Heart right ventricle (tissue), 16 donors: ENCODE measurements around the gene CCP110. TPM values are rescaled to one million over a fixed set of nuclear protein-coding genes. Genes with fewer than 3 reads are reported as not detected.

Source experiments
- ATAC-seq, 8 donors: fragments of 200-7000 bp; cut with Tn5 transposase; one replicate each; pipeline ENCODE4 v1.9.1; 2020; ENCODE audit warnings: mild to moderate bottlenecking in 8 of 8, moderate library complexity in 8 of 8, moderate number of reproducible peaks in 1 of 8
- DNase-seq, 2 donors: peaks; one replicate each; pipeline ENCODE4 v3.0.0-alpha.2; 2020
- H3K27ac ChIP-seq, 10 donors: fragments of 200-600 bp; sonication (generic) in 2 of 10; one replicate each; pipeline versions ENCODE4 v1.5.0 to v1.8.0; 2020 to 2022; ENCODE audit warnings: mild to moderate bottlenecking in 3 of 10
- H3K27me3 ChIP-seq, 7 donors: fragments of 200-600 bp; one replicate each; pipeline ENCODE4 v1.8.0; 2021 to 2022; ENCODE audit warnings: mild to moderate bottlenecking in 2 of 7
- H3K36me3 ChIP-seq, 9 donors: fragments of 200-600 bp; sonication (generic) in 1 of 9; one replicate each; pipeline versions ENCODE4 v1.5.0 to v1.8.0; 2020 to 2022; ENCODE audit warnings: mild to moderate bottlenecking in 2 of 9
- H3K4me1 ChIP-seq, 9 donors: fragments of 200-600 bp; sonication (generic) in 1 of 9; one replicate each; pipeline versions ENCODE4 v1.5.0 to v1.8.0; 2020 to 2022; ENCODE audit warnings: mild to moderate bottlenecking in 4 of 9
- H3K4me3 ChIP-seq, 10 donors: fragments of 200-600 bp; sonication (generic) in 2 of 10; one replicate each; pipeline versions ENCODE4 v1.5.0 to v1.8.0; 2020 to 2022; ENCODE audit warnings: mild to moderate bottlenecking in 7 of 10, moderate library complexity in 2 of 10
- H3K9me3 ChIP-seq, 11 donors: fragments of 200-600 bp in 10 of 11; sonication (generic) in 2 of 11; one replicate each; pipeline versions ENCODE4 v1.5.0 to v1.8.0; 2013 to 2022; ENCODE audit warnings: mild to moderate bottlenecking in 2 of 11, control low read depth in 1 of 11, moderate library complexity in 1 of 11
- CTCF ChIP-seq, 9 donors: fragments of 200-600 bp; sonication (generic) in 2 of 9; IDR thresholded peaks; one replicate each; pipeline versions ENCODE4 v1.5.0 to v1.8.0; 2021 to 2022; ENCODE audit warnings: antibody characterized with exemption in 9 of 9, mild to moderate bottlenecking in 5 of 9, moderate library complexity in 1 of 9
- WGBS, 2 donors: extraction: QIAGEN DNeasy Blood & Tissue Kit; methylation state at CpG; one replicate each; pipeline ENCODE4 v1.1.7; 2013; ENCODE audit warnings: inconsistent platforms in 1 of 2; 5-methylcytosine and 5-hydroxymethylcytosine counted together
- intact Hi-C, 10 donors: fragments of 100-400 bp; cut with DNase I; formaldehyde crosslinking; loops; one replicate each; pipeline versions ENCODE4 v1.11.1 to v1.14.2; 2022
- polyA plus RNA-seq, 2 donors: library from polyadenylated mRNA; stranded (reverse); fragments of 200-250 nt; gene quantifications; one replicate each; pipeline ENCODE4 v1.2.3, GENCODE V29; 2013
- total RNA-seq, 10 donors: library from RNA; stranded (reverse); fragmentation: NEBNext Ultra II Directional in 3 of 10; extraction: Animal tissue kit (Norgen Biotek cat#: 25700) in 3 of 10; gene quantifications; one replicate each; pipeline versions ENCODE4 v1.2.1 to v1.2.4, GENCODE V29; 2021 to 2023
- donor health status: Arrhythmogenic right ventricular cardiomyopathy.
- donor health status: ischemic (EF 13 %, LVEDD 7.1; RV severe dilation, severe dysfunction).
- donor health status: healthy with polysubstance abuse.
- donor health status: DM: no; HTN: yes; CAD: no.
- donor health status: DM: no; HTN: no; CAD: no.
- donor health status: ischemic (EF 25% LVEDD 6.9; RV normal size, moderate dysfunction).
- donor health status: ischemic (EF 25% LVEDD 5.7; RV mildly dilated, moderate dysfunction).
- donor health status: healthy.
- donor health status: DM: yes; HTN: yes; CAD: no.
- donor health status: Ischemic cardiomyopathy.
- donor health status: ischemic (EF 35%, LVEDD 5.7; RV mildly dilated, moderate dysfunction).
- donor health status: nonischemic (EF 11% LVEDD 7.7; RV severe dilation, severe dysfunction).
- donor health status: DM: yes; HTN: yes; CAD: no.
- donor health status: PGD.
- donor health status: ischemic (EF 29% LVEDD 5.4; RV normal size, mild dysfunction).
- donor health status: nonischemic (EF 23%, LVEDD 6.1; RV moderate dilation, normal function).

Gene CCP110
- total and polyA plus RNA-seq, 12 donors = 2.4 to 8.8 (median 7.6) TPM

- H3K36me3 ChIP-seq = peaks cover 0 to 98% (median 29%) of the 10 kb centered on the region in 9 donors
- peak in 5 of 8 donors; percentile 52 to 79 (median 68) for ATAC-seq
These were observed 21.2 kb upstream of the CCP110 start for GRCh38 chr16:19502395-19503131.

GRCh38 chr16:19503461-19504075 lies 20.2 kb upstream of the CCP110 start:
- 94 to 97% methylated on average over 5 of the region's 5 CpGs for WGBS, 2 donors

More at GRCh38 chr16:19502395-19503131, 21.2 kb upstream of the CCP110 start:
- Histone ChIP-seq H3K9me3 (no peaks in the 10 kb centered on the region), H3K27ac (no peak overlapping the region), H3K4me3 (no peak overlapping the region), H3K4me1 (peaks cover 0 to 12% (median 0%) of the 10 kb centered on the region in 9 donors), H3K27me3 (no peaks in the 10 kb centered on the region)
- intact Hi-C loops = loop anchor here in 9 of 10 donors (1.0 to 10.0 kb wide), 6 partner anchors 335 to 418 kb away; partner anchors contain the start of gene SYT17 (in 1 of the 9)
- peak in 1 of 2 donors; percentile 73 for DNase-seq
- WGBS, 2 donors = 94 to 98% methylated on average over 3 of the region's 3 CpGs
- peak; percentile 55 to 84 (median 74) for TF ChIP-seq CTCF (IDR thresholded peaks at IDR 0.05)

DNA sequence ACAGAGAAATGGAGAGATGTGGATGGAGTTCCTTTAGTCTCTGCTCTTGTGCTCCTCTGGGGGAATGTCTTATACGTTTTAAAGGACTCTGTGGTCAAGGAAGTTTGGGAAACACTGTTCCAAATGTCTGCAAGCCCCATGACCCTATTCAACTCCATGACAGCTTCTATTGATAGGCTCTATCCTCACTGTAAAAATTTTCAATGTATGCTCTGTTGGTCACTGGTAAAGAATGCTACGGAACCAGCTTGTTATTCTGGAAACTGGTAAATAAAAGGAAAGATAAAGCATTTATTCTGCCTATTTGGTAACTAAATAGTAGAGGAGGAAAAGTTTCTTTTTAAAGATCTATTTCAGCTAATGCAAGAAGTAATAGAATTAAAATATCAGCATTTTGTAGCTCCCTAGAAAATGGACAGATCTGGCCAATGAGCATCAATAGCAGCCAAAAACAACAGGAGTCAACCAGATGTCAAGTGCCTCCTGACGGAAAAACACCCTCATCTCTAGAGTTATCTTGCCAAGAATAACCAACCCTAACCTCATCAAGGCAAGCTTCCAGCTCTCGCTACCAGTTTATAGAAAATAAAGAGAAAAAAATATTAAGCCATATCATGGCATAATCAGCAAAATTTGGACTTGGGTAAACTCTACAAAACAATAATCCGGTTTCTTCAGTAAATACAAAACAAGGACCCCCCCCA lies 18.0 kb upstream of the CCP110 start:
- peak in 1 of 2 donors; percentile 23 for DNase-seq
- no peaks in the 10 kb centered on the region for H3K9me3 ChIP-seq
- H3K4me3 ChIP-seq = no peak overlapping the region
- 68 to 72% methylated on average over 5 of the region's 5 CpGs for WGBS, 2 donors
- peaks cover 0 to 12% (median 0%) of the 10 kb centered on the region in 9 donors for H3K4me1 ChIP-seq
- no peaks in the 10 kb centered on the region for H3K27me3 ChIP-seq
- H3K36me3 ChIP-seq = peaks cover 0 to 100% (median 50%) of the 10 kb centered on the region in 9 donors
- ATAC-seq = peak in 6 of 8 donors; percentile 38 to 68 (median 52)
- intact Hi-C loops = loop anchor here in 3 of 10 donors (5.0 to 10.0 kb wide), 2 partner anchors 418 to 421 kb away; no protein-coding TSS in a partner anchor
- TF ChIP-seq CTCF (IDR thresholded peaks at IDR 0.05) = no peak
- H3K27ac ChIP-seq = peak overlapping the region in 1 of 10 donors; percentile 25

More at GRCh38 chr16:19503461-19504075, 20.2 kb upstream of the CCP110 start:
- Histone ChIP-seq H3K27ac (no peak overlapping the region), H3K4me1 (peaks cover 0 to 12% (median 0%) of the 10 kb centered on the region in 9 donors), H3K9me3 (no peaks in the 10 kb centered on the region), H3K27me3 (no peaks in the 10 kb centered on the region), H3K4me3 (no peak overlapping the region), H3K36me3 (peaks cover 0 to 100% (median 32%) of the 10 kb centered on the region in 9 donors)
- no peak for DNase-seq
- no peak for ATAC-seq
- TF ChIP-seq CTCF (IDR thresholded peaks at IDR 0.05) = no peak
- intact Hi-C loops = loop anchor here in 8 of 10 donors (2.0 to 10.0 kb wide), 5 partner anchors 336 to 419 kb away; partner anchors contain the start of gene SYT17 (in 1 of the 8)

GRCh38 chr16:19506965-19507364 lies 16.8 kb upstream of the CCP110 start:
- H3K27me3 ChIP-seq = no peaks in the 10 kb centered on the region
- ATAC-seq = no peak
- no peak for TF ChIP-seq CTCF (IDR thresholded peaks at IDR 0.05)
- intact Hi-C loops = loop anchor here in 3 of 10 donors (5.0 to 10.0 kb wide), 2 partner anchors 420 to 422 kb away; no protein-coding TSS in a partner anchor
- H3K9me3 ChIP-seq = no peaks in the 10 kb centered on the region
- peaks cover 0 to 100% (median 44%) of the 10 kb centered on the region in 9 donors for H3K36me3 ChIP-seq
- H3K27ac ChIP-seq = no peak overlapping the region
- WGBS, 2 donors = 84 to 97% methylated on average over 4 of the region's 4 CpGs
- H3K4me3 ChIP-seq = no peak overlapping the region
- DNase-seq = no peak
- H3K4me1 ChIP-seq = peaks cover 0 to 12% (median 0%) of the 10 kb centered on the region in 9 donors
